H1 (cell line): ENCODE data around the gene GPC6.

ENCODE experiments used
- CTCF ChIP-seq, 3 experiments: IDR thresholded peaks; 1 replicate in 2 of 3; 2 replicates in 1 of 3; pipeline versions ENCODE4 v1.5.1 to v1.6.1; 2011; ENCODE audit warnings: low read length in 3 of 3, mild to moderate bottlenecking in 3 of 3, inconsistent platforms in 2 of 3, low read depth in 1 of 3, moderate library complexity in 1 of 3; ENCODE audit not compliant: insufficient read depth in 1 of 3; ENCODE audit errors: control extremely low read depth in 1 of 3
- HDAC2 ChIP-seq, 2 experiments: fragments of 300-600 bp in 1 of 2; sonication (generic) in 1 of 2; IDR thresholded peaks; 2 replicates each; pipeline ENCODE4 v1.6.1; 2011 to 2012; ENCODE audit warnings: low read depth in 2 of 2, low read length in 2 of 2, mild to moderate bottlenecking in 2 of 2, moderate library complexity in 2 of 2, borderline replicate concordance in 1 of 2, inconsistent platforms in 1 of 2
- POLR2A ChIP-seq, 2 experiments: IDR thresholded peaks; 1 replicate in 1 of 2; 2 replicates in 1 of 2; pipeline ENCODE4 v1.6.1; 2011; ENCODE audit warnings: low read depth in 2 of 2, low read length in 2 of 2, mild to moderate bottlenecking in 2 of 2; ENCODE audit errors: control extremely low read depth in 1 of 2

GRCh38 chr13:94308832-94309231 is 1082.2 kb downstream of the GPC6 start:
- TF ChIP-seq CTCF (IDR thresholded peaks at IDR 0.05; ENCODE audit: control extremely low read depth in 1 of 3, insufficient read depth in 1 of 3, low read depth in 1 of 3, low read length in 3 of 3): no peak
- TF ChIP-seq HDAC2 (IDR thresholded peaks at IDR 0.05; ENCODE audit: borderline replicate concordance in 1 of 2, low read depth in 2 of 2, low read length in 2 of 2): no peak
- TF ChIP-seq POLR2A (IDR thresholded peaks at IDR 0.05; ENCODE audit: control extremely low read depth in 1 of 2, low read depth in 2 of 2, low read length in 2 of 2): no peak
